Suppressor macrophage (primary cell): ENCODE data around the gene IBA57.
"Not testable (repeated sequence)": the region's sequence is repeated elsewhere in the genome, so short reads cannot be mapped to it uniquely, and the experiment has no call there.

ENCODE experiments used
- DNase-seq, 4 experiments: peaks; one replicate each; pipeline ENCODE4 v3.0.0-alpha.2; 2020 to 2022

IBA57 gene

DNA sequence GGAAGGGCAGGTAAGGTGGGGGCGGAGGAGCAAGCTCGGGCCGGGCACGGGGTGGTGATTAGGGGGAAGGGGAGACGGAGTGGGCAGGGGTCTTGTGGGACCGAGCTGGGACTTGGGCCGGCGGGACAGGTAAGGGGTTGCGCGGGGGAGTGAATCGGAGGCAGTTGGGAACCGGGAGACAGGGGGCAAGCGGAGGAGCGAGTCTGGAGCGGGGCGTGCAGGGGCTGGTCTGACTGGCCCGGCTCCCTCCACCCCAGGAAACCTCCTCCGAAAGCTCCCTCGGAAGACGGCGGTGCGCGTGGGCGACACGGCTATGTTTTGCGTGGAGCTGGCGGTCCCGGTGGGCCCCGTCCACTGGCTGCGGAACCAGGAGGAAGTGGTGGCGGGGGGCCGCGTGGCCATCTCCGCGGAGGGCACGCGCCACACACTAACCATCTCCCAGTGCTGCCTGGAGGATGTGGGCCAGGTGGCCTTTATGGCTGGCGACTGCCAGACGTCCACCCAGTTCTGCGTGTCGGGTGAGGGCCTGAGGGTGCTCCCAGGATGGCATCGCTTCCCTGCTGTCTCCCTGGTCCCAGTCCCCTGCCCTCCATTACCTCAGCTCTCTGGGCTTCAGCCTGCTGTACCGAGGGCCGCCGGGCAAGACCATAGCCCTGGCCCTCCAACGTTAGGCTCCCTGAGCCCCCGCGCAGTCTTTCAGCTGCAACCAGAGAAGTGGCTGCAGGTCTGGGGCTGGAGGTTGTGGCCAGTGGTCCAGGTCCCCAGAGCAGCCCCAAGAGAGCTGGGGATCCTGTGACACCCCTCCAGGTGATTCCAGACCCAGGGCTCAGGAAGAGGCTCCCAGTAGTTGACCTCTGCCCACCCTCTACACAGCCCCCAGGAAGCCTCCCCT, 48.6 kb downstream of the IBA57 start:
- peak in 1 of 4 experiments; percentile 18 for DNase-seq

DNA sequence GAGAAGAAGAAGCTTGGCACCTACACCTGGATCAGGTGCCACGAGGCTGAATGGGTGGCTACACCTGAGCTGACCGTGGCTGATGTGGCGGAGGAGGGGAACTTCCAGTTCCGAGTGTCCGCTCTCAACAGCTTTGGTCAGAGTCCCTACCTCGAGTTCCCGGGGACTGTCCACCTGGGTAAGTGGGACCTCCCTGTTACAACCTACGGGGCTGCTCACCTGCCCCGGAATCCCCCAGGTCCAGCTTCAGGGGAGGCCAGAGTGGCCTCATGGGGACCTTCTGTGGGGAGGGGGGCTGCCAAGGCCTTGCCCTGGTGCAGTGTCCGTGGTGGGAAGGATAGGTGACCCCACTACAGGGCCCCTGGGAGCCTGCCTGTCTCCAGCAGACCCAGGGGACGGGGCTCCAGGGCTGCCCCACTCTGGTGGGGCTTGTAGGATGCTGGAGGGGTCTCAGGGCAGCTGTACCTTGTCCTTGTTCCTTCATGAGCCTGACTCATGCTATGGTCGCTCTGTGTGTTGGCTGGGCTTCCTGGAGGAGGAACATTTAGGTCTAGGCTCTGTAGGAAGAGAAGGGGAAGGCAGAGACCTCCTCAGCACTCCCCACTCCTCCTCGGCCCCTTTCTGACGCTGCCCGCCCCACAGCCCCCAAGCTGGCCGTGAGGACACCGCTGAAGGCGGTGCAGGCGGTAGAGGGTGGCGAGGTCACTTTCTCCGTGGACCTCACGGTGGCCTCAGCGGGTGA, 49.5 kb downstream of the IBA57 start:
- no peak for DNase-seq

DNA sequence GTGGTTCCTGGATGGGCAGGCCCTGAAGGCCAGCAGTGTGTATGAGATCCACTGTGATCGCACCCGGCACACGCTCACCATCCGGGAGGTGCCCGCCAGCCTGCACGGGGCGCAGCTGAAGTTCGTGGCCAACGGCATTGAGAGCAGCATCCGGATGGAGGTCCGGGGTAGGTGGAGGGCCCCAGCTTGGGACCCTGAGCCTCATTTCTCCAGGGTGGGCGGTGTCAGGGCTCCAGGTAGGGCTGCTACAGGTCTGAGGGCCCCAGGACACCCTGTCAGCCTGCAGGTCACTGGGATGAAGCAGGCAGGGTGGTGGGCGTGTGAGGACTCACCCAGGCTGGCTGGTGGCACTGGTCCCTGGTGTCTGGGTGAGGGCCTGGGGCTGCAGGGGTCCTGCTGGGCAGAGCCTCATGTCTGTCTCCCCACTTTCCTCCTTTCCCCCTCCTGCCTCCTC, 50.1 kb downstream of the IBA57 start:
- DNase-seq = no peak

DNA sequence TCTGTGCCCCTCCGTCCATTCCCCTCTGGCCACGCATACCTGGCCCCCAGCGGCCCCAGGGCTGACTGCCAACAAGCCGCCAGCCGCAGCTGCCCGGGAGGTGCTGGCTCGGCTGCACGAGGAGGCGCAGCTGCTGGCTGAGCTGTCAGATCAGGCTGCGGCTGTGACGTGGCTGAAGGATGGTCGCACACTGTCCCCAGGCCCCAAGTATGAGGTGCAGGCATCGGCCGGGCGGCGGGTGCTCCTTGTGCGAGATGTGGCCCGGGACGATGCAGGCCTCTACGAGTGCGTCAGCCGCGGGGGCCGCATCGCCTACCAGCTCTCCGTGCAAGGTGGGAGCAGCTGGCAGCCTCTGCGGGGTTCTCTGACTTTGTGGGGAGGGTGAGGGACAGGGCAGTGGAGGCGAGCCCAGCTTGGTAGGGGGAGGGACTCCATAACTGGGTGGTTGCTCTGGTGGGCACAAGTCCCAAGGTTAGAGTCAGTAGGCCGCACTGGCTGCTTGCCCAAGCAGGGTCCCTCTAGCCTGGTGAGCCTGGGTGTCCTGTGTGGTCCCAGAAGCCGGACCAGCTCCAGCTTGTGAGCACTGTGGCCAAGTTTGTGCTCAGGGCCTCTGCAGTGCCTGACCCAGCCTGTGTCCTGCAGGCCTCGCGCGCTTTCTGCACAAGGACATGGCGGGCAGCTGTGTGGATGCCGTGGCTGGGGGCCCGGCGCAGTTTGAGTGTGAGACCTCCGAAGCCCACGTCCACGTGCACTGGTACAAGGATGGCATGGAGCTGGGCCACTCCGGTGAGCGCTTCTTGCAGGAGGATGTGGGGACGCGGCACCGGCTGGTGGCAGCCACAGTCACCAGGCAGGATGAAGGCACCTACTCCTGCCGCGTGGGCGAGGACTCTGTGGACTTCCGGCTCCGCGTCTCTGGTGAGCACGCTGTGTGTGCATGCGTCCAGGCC, 51.0 kb downstream of the IBA57 start:
- DNase-seq = no peak

DNA sequence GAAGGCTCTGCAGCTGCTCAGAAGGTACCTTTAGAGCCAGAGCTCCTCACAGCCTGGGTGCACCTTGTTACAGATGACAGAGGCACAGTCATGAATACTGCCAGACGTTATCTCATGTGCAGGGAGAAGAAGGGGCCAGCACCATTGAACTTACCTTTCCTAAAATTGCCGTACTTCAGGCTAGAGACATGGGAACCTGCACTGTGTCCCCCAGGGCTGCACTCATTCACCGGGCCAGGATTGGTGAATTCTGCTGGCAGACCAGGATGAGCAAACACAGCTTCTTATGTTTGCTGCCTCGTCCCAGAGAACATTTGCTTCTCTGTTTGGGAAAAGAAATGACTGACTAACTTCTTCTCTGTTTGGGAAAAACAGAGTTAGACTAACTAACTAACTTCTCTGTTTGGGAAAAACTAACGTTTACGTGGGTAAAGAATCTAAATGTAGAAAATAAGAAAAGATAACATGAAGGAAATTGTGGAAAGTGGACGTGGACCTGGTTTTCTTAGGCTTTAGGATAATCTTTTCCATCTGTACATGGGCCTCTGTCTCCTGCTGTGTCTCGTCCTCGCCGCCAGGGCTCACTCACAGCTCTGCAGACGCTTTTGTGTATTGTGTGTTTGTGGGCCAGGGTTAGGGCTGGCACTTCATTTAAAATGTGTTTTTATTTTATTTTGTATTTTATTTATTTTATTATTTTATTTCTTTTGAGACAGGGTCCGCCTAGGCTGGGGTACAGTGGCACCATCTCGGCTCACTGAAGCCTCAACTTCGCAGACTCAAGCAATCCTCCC, 52.1 kb downstream of the IBA57 start:
- DNase-seq = no peak

DNA sequence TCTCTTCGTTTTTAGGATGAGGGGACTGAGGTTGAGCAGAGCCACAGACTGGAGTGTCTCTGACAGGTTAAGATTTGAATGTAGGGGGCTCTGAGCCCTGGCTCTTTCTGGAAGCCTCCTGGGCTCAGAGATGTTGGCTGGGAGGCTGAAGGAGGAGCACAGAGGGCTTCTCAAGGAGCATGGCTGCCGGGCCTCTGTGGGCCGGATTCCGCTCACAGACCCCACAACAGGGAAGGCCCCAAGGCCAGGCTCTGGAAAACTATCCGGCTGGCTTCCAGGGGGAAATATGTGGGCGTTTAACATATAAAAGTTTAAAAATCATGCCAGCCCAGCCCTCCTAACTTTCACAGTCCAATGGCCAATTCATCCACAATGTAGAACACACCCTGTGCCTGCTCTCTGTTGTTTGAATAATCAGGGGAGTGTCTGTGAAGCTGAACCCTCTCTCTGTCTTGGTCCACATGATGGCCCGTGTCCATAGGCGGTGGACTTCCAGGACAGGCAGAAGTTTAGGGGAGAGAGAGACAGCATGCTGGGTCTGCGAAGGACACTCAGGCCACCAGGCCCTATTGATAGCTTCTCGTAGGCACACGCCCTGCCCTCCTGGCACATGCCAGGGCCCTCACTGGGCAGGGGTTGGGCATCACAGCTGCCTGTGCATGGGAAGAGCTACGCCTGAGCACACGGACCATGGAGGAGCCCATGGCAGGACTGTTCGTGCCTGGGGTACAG, 53.1 kb downstream of the IBA57 start:
- no peak for DNase-seq

DNA sequence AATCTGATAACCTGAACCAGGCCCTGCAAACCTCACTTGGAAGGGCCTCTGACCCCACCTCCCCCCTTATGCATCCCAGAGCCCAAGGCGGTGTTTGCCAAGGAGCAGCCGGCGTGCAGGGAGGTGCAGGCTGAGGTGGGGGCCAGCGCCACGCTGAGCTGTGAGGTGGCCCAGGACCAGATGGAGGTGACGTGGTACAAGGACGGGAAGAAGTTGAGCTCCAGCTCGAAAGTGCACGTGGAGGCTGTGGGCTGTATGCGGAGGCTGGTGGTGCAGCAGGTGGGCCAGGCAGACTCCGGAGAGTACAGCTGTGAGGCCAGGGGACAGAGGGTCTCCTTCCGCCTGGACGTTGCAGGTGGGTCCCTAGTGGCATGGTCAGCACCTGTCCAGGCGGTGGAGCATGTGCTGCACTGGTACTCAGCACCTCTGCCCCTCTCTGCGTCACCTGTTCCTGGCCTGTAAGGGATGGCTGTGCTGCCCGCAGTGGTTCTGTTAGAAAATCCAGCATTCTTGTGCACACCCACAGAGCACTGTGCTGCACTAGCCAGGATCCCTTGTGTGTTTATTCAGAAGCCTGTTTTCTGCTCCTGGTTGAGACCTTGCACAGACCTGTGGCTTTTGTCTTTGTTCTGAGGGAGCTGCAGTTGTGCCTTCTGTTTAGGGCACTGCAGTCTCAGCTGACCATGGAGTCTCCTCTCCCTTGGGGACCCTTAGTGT, 53.8 kb downstream of the IBA57 start:
- no peak for DNase-seq

DNA sequence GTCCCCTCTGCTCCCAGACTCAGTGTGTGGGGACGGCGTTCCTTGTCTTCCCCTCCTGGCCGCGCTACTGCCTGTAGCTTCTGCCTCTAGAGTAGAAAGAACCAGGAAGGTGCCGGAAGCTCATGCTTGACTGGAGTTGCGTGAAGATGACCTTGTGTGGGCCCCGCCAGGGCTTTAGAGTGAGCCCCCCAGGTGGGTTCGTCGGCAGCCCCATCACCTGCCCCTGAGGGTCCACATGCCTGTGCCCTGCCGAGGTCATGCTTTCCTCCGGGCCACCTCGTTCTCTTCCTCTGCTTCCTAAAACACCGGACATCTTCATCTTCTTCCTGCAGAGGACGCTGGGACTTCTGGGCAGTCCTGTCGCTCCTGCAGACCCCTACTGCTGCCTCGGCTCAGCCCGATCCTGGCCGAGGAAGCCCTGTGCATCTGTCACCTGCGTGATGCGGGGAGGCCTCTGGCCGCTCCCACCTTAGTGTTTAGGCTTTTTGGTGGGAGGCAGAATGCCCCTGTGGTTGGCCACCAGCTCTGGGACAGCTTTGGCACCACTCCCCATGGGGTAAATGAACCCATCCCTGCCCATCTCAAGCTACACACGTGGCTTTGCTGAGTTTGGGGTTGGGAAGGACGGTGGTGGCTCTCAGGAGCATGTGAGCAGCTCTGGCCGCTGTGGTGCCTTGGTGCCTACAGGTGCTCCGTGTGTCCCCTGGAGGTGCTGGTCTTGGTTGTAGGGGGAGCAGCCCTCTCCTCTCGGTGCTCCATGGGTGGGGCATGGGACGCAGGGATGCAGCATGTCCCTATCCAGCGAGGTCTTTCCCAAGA, 54.6 kb downstream of the IBA57 start:
- DNase-seq = no peak

DNA sequence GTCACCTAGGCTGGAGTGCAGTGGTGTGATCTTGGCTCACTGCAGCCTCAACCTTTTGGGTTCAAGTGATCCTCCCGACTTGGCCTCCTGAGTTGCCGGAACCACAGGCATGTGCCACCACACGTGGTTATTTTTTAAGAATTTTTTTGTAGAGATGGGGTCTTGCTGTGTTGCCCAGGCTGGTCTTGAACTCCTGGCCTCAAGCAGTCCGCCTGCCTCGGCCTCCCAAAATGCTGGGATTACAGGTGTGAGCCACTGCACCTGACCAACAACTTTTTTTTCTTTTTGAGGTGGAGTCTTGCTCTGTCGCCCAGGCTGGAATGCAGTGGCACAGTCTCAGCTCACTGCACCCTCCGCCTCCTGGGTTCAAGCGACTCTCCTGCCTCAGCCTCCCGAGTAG, 55.5 kb downstream of the IBA57 start:
- DNase-seq = not testable (repeated sequence)

DNA sequence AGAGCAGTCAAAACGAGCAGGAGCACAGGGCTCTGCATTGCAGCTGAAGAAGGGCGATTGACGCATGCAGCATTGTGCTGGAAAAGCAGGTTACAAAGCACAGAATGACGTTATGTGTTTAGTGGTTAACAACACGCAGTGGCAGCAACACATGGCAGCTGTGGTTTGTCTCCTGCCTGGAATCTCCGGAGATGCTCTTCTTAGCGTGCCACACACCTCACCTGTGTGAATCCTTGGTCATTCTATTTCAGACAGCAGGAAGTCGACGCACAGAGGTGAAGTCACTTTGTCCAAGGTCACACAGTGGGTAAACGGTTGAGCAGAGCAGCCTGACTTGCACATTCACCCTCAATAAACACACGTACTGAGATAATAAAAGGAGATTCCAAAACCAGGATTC, 56.9 kb downstream of the IBA57 start:
- DNase-seq = no peak

DNA sequence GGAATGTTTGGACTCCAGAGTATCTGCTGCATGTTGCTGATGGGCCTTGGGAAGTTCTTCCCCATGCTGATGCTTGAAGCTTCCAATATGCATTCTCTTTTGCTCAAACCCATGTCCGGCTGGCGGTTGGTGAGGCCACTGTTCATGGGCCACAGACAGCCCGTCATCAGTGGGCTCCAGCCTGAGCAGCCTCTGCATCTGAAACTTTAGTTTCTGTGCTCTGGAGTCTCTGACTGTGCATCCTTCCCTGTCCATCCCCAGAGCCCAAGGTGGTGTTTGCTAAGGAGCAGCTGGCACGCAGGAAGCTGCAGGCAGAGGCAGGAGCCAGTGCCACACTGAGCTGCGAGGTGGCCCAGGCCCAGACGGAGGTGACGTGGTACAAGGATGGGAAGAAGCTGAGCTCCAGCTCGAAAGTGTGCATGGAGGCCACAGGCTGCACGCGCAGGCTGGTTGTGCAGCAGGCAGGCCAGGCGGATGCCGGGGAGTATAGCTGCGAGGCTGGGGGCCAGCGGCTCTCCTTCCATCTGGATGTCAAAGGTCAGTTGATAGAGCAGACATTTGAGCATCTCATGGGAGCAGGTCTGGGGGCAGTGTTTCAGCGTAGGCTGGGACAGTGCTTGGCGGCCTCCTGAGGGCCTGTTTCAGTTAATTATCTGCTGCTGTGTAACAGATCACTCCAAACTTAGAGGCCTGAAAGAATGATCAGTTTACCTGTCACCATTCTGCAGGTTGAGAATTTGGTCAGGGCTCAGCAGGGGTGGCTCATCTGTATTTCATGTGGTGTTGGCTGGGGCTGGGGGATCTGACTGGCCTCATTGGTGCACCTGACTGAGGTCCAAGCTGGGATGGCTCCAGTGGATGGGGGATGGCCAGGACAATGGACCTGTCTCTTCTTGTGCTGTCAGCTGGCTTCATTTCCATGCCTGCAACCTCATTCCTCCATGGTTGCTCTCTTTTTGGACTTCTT, 58.9 kb downstream of the IBA57 start:
- no peak for DNase-seq

DNA sequence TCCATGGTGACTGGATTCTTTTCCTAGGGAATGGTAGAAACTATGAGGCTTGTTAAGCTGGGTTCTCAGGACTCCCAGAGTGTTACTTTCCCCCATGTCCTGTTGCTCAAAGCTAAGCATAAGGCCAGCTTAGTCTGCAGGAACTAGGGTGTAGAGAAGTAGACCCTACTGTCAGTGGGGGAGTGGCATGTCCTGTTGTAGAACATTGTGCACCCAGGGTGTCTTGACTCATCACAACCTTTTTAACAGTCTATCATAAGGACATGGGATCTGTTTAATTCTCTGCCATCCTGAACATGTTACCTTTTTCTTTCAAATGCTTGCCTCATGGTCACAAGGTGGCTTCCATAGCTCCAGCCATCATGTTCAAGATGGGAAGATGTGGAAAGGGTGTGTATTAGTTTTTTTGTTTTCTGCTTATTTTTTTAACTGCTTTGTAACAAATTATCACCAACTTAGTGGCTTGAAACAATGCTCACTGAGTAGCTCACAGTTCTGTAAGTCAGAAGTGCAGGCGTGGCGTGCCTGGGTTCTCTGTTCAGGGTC, 59.6 kb downstream of the IBA57 start:
- no peak for DNase-seq

DNA sequence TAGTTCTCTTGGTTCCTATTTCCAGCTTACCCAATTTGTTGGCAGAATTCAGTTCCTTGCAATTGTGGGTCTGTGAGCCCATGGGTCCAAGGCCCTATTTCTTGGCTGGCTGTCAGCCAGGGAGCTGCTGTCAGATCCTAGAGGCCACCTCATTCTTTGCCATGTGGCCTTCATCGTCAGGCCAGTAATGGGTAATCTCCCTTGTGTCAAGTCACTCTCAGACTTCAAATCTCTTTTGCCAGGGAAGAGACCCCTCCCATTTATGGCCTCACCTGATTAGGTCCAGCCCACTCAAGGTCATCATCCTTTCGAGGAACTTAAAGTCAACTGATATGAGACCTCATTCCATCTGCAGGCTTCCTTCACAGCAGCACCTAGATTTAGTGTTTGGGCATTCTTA, 60.1 kb downstream of the IBA57 start:
- no peak for DNase-seq

DNA sequence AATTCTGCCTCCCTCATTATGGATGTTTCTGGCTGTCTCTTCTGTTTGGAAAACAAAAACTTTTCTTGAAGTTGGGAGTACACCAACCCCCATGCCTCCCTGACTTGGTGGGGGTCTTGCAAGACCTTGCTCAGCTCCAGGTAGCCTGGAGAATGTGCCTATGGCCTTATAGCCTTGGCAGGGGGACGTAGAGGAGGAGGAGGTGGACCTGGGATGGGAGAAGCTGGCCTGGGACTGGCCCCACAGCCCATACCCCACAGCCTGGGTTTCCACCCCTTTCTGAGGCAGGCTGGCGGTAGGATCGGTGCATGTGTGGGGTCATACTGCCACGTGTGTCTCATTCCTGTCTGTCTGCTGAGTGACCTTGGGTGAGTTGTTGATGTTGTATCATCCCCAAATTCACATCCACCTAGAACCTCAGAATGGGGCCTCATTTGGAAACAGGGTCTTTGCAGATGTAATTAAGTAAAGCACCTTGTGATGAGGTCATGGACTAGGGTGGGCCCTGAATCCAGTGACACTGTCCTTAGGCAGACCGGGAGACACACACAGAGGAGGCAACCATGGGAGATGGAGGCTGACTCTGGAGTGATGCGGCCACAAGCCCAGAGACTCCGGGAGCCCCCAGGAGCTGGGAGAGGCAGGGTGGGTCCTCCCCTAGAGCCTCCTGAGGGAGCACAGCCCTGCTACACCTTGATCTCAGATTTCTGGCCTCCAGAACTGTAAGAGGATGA, 60.7 kb downstream of the IBA57 start:
- DNase-seq = no peak

DNA sequence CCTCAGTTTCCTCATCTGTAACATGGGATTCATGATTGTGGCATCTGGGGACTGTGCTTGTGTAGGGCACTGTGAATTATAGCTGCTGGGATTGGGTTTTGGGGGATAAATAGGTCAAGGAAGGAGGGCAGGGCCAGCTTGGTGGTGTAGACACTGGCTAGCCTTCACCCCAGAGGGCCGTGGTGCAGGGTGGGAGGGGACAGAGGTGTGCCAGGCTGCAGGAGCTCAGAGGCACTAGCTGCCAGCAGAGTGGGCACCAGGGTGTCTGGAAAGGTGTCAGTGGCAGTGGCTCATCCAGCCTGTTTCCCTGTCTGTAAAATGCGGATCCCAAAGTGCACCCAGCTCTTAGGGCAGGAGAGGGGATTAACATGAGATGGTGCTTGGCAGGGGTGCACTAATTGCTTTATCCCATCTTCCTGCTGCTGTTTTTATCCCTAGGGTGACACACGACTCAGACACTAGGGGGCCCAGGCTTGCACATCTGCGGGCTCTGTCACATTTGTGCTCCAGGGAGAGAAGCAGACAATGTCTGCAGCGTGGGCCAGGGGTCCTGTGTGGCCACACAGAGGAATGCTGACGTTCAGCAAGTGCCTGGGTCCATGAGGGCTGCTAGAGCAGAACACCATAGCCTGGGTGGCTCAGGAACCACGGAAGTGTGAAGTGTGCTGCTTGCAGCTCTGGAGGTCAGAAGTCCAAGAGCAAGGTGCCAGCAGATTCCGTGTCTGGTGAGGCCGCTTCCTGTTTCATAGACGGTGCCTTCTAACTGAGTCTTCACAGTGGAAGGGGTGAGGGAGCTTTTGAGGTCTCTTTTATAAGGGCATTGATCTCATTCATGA, 61.6 kb downstream of the IBA57 start:
- DNase-seq = peak in 2 of 4 experiments; percentile 5 to 8

DNA sequence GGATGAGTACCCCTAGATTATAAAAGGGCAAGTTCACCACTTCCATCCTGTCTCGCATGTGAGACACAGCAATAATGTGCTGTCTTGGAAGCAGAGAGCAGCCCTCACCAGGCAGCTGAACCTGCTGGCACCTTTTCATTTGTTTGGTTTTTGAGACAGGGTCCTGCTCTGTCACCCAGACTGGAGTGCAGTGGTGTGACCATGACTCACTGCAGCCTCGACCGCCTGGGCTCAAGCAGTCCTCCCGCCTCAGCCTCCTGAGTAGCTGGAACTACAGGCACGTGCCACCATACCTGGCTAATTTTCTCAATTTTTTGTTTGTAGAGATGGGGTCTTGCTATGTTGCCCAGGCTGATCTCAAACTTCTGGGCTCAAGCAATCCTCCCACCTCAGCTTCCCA, 62.5 kb downstream of the IBA57 start:
- not testable (repeated sequence) for DNase-seq
